Jurkat, Clone E6-1 (cell line): ENCODE data around the gene ANKZF1.

Experiments used
- DNase-seq: peaks from one replicate; pipeline ENCODE4 v3.0.0-alpha.2; 2011; ENCODE audit warnings: low read depth, low spot score
- H3K4me3 ChIP-seq: 2 replicates; pipeline ENCODE4 v1.5.1; 2011; ENCODE audit warnings: mild to moderate bottlenecking, low read length, control low read depth, moderate library complexity

The ANKZF1 gene

DNA sequence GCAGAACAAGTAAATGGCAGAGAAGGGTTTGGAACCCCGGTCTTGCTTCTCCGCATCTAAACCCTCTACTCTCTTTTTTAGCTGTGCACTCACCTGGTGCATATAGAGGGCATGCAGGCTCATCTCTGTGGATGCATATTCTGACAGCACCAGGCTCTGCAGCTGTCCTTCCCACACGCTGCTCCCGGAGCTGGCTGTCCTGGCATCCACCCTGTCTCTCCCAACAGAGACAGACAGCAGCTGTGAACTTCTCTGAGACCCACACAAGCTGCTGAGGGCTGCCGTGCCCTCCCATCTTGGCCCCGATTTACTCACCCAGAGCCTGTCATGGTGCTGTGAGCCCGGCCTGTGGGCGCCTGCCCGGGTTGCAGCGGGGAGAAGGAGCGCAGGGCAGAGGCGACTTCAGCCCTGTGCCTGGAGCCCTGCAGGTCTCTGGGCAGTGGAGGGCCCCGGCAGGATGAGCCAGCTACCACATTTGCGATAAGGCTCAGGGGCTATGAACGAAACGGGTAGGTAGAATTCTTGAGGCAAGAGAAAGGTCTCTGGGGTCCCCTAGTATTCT is 7.6 kb upstream of the ANKZF1 start:
- no peak for DNase-seq
- no peak overlapping the region for H3K4me3 ChIP-seq

DNA sequence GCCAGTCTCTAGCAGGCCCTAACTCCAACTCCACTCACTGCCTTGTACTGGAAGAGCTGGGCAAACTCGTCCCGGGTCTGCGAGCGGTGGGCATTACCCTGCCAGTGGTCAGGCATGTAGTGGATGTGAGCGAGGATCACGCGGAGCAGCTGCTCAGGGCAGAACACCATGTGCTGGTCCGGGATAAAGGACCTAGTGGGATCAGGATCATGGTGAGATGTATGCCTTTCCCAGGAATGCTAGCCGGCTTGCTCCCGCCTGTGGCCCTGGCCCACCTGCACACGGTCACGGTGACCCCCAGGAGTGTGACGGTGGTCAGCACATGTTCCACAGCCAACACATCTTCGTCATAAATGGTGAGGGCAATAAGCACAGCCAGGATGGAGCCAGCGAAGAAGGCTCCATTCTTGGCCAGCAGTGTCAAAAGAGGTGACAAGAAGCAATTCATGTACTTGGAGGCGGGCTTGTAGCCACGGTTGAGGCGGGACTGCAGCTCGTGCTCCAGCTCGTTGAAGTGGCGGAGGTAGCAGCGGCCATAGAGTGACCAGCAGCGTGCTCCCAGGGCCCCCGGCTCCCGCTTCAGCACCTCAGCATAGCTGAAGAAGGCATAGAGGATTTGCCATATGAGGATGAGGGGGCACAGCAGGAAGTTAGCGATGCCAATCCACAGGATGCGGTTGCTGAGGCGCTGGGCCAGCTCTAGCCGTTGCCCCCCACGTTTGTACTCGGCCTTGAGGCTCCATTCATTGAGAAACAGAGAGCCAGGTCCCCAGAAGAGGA is 5.6 kb upstream of the ANKZF1 start:
- no peak for DNase-seq
- H3K4me3 ChIP-seq = no peak overlapping the region

DNA sequence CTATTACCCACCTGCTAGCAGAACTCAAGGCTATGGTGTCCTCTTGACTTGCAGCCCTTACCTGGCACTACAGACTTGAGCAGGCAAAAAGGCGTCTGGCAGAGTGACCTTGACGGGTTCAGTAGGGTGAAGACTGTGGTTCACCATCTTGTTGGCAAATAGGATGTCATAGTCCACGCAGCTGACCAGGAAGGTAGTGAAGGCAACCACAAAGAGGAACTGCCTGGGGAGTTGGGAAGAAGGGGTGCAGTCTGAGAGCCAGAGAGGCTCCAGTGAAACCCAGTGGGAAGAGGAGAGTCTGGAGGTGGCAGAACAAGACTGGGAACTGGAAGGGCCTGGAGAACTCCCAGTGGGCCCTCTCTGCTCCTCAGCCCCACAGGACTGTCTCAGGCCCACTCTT is 4.3 kb upstream of the ANKZF1 start:
- no peak overlapping the region for H3K4me3 ChIP-seq
- DNase-seq = no peak

DNA sequence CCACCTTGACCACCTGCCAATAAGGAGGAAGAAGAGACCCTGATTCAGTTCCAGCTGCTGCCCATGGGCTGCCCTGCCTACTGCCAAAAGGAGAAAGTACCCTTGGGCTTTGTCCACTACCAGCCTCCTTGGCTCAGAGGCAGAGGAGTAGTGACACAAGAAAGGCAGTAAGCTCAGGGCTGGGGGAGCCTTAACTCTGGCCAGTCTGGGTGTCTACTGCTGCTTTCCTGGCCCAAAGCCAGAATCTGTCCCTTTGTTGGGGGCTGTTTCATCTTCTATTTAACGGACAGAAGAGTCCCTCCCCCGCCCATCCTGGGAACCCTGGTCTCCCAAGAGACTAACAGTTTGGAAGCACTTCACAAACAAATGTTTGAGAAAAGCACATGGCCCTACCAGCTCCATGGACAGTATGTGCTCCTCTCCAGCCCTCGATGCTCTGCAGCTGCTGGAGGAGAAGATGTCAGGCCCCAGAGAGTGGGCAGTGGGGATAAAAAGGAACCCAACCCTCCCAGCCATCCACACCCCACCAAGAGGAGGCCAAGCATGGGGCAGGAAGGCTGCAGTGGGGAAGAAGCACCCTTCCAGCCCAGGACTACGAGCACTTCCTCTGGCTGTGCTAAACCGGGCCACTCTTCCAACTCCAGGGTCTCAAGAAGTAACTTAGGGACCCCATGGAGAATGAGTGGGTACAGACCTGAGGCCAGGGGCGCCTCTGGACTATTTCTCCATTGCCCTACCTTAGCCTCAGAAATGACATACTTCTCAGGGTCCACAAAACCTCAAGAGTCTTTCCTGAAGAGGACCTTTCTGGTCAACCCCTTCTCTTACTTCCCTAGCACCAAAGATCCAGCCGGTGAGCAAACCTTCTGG is 1.3 kb upstream of the ANKZF1 start:
- no peak for DNase-seq
- peak overlapping the region; percentile 79 for H3K4me3 ChIP-seq

DNA sequence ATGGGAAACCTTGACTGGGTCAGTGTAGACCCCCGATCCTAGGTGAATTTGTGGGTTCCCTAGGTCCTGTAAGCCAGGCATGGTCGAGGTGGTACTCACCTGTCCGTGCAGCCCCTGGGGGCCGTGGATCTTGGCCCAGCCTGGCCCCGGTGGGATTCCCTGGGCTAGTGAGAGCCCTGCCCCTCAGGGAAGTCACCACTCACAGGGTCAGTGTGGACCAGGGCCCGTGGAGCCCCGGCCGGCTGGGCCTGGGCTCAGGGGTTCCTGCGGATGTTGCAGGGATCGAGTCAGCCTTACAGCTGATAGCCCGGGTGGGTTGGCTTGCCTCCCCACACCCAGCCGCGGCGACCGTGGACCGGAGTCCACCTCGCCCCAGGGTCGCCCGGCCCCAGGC is 698 bp upstream of the ANKZF1 start:
- DNase-seq = no peak
- H3K4me3 ChIP-seq = peak overlapping the region; percentile 79

- DNase-seq = no peak
- peak overlapping the region; percentile 79 for H3K4me3 ChIP-seq
Measured at GRCh38 chr2:219230059-219230540, 494 bp downstream of the ANKZF1 start.

- no peak for DNase-seq
Measured at GRCh38 chr2:219234331-219234730, 4.7 kb downstream of the ANKZF1 start.

DNA sequence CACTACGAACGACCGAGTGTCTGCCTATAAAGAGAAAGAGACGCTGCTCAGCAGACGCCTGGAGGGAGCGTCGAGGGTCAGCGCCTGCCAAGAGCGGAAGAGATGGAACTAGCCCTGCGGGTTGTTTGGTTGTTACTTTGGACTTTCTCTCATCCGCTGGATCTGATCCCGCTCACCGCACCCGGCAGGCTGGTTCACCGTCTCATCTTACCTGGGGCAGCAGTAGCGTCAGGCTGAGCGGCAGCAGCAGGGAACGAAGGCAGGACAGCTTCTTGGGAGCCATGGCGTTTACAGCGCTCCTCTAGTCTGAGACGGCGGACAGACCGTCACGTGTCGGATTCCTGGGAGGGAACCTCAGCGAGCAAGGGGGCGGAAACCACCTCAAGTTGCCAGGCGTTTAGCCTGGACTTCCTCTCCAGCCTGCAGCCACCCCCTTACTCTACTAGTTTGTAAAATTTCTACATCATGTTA is 13.7 kb downstream of the ANKZF1 start:
- no peak for DNase-seq
- H3K4me3 ChIP-seq = no peak overlapping the region

More at GRCh38 chr2:219234331-219234730, 4.7 kb downstream of the ANKZF1 start:
- H3K4me3 ChIP-seq = no peak overlapping the region

DNA sequence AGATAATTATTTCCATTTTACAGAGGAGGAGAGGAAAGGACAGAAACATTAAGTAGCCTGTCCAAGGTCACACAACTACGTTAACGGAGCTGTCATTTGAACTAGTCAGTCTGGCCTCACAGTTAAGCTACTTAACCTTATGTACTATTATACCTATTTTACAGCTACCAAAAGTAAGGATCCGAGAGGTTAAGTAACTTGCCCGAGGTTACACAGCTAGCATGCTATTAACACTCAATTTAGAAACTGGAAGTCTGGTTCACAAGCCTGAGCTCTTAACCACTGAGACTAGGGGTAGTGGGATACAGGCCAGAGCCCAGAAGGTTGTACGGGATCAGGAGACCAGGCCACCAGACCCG is 15.2 kb downstream of the ANKZF1 start:
- no peak for DNase-seq
- peak overlapping the region; percentile 89 for H3K4me3 ChIP-seq

- H3K4me3 ChIP-seq = peak within 1 kb of the TSS; percentile 89
- peak; percentile 86 for DNase-seq
Measured at GRCh38 chr2:219245148-219245898, 15.7 kb downstream of the ANKZF1 start, which contains the start of the genes GLB1L and STK16. GLB1L (minus strand) TSS chr2:219245444; CDS start chr2:219243573, 1,871 bp downstream. STK16 (plus strand) TSS chr2:219245479; CDS start chr2:219246000, 521 bp downstream.

GRCh38 chr2:219245899-219246230 is 16.3 kb downstream of the ANKZF1 start:
- no peak for DNase-seq
- H3K4me3 ChIP-seq = peak overlapping the region; percentile 89

DNA sequence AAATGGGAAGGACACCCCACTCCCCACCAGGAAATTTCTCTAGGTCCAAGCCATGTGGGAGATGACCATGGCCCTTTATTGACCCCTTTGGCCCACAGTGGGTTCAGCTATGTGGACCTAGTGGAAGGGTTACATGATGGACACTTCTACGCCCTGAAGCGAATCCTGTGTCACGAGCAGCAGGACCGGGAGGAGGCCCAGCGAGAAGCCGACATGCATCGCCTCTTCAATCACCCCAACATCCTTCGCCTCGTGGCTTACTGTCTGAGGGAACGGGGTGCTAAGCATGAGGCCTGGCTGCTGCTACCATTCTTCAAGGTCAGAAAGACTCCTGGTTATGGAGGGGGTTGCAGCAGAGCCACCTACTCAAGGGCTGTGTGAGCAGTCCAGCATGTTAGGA is 17.0 kb downstream of the ANKZF1 start:
- no peak for DNase-seq
- no peak overlapping the region for H3K4me3 ChIP-seq

DNA sequence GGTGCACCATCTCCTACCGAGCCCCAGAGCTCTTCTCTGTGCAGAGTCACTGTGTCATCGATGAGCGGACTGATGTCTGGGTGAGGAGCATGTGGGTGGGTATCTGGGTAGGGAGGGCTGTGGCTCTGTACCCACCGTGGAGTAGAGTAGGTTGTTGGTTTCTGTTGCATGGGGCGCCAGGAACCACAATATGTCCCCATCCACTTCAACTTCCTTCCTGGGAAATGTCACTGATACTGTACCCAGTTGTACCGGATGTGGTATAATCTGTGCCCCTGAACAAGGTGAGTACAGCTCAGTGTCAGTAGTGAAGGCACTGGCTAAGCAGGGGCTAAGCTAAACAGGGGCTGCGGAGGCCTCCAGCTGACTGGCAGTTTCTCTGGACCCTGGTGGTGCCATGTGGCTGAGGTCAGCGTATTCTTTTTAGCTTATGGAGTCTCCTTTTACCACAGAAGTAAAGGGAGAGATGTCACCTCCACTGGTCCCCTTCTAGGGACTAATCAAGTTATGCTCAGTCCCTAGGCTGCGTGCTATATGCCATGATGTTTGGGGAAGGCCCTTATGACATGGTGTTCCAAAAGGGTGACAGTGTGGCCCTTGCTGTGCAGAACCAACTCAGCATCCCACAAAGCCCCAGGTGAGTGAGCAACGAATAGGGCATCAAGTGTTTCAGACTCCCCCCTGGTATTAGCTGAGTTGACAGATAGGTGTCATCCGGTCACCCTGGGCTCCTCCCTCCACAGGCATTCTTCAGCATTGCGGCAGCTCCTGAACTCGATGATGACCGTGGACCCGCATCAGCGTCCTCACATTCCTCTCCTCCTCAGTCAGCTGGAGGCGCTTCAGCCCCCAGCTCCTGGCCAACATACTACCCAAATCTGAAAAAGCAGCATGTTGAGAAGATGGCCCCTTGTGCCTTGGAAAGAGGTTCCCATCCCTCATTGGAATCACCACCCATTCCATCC is 18.4 kb downstream of the ANKZF1 start:
- peak; percentile 93 for DNase-seq
- peak overlapping the region; percentile 0; the same call in 1 of the 2 replicates for H3K4me3 ChIP-seq

GRCh38 chr2:219248845-219249202 is 19.2 kb downstream of the ANKZF1 start:
- no peak for DNase-seq
- no peak overlapping the region for H3K4me3 ChIP-seq

DNA sequence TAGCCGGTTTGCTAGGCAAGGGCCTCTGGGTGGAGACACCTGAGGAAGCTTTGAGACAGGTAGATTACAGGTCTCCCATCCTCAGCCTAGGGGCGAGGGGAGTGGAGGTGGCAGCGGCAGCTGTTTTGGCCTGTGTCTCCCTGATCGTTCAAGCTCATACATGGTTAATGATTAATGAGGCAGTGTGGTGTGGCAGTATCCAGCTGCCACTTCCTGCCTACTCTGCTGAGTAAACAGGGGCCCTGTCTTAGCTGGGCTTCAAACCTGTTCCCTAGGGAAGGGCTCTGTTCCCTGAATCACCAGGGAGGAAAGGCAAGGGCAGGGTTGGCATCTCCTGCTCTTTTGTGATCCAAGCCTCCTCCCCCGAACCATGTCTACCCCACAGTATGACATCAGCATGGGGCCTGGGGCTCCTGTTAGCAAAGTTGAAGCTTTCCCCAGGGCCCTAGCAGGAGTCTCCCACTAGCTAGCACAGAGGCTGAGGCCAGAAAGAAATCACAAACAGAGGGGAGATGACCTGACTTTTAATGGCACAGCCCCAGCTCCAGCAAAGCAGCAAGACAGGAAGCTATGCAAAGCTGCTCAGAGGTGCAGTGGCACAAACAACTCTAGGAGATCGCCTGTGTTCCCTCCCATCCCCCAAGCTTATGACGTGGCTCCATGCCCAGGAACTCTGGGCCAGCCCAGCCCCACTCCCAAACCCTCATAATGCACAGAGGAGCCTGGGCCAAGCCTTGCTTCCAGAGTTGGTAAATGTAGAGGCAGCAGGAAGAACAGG is 19.8 kb downstream of the ANKZF1 start:
- no peak overlapping the region for H3K4me3 ChIP-seq

GRCh38 chr2:219250049-219250781 is 20.6 kb downstream of the ANKZF1 start:
- no peak overlapping the region for H3K4me3 ChIP-seq

More for the DNA sequence above, 19.8 kb downstream of the ANKZF1 start:
- DNase-seq = no peak

GRCh38 chr2:219251656-219252055 is 22.1 kb downstream of the ANKZF1 start:
- H3K4me3 ChIP-seq = no peak overlapping the region
- DNase-seq = no peak

More at GRCh38 chr2:219250049-219250781, 20.6 kb downstream of the ANKZF1 start:
- no peak for DNase-seq
